ENCODE measurements around the gene REEP5. TPM values are rescaled to one million over a fixed set of nuclear protein-coding genes. Genes with fewer than 3 reads are reported as not detected.

REEP5 gene
- total and polyA plus RNA-seq, 2 of the 8 experiments (the other 6 are each of a cell fraction or from before 2014, with no cell fraction given) = 58.3 to 94.3 TPM

DNA sequence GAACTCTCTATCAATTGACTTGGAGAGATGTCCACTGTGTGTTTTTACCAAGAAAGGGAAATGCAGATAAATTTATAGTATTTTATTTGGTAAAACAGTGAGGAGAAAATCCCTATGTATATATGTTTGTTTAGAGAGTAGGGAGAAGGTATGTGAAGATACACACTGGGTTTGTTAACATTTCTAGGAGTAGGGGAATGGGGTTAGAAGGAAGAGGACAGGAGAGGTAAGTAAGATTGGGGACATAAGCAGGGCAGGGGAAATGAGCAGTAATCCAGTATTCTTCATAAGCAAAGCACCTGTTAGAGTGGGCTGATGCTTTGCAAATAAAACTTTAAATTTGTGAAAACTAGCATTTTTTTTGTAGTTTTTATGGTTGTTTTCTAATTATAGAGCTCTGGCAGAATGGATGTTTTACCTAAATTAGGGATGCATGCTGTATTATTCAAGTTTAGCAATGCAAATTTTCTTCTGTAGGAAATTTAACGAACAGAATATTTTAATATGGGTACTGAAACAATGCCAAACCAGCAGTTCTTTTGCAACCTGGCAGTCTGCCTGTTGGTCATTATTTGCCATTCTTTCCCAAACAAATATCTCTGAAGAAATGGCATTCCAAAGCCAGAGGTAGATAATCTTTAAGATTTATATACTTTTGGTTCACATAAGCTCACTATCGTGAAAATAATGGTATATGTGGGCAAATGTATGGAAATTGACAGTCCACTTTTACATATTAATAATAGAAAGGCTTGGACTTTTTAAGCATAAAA lies 35.2 kb upstream of the REEP5 start:
- no peaks in the 10 kb centered on the region for H4K20me1 ChIP-seq (replicated peaks in 1 of 2; ENCODE audit: control insufficient read depth in 1 of 2, insufficient read depth in 2 of 2, low read length in 2 of 2)
- 92% methylated on average over 2 of the region's 2 CpGs; no CpG with 5 or more reads in 1 of the 2 experiments for WGBS, 2 experiments (ENCODE audit: extremely low coverage in 1 of 2, insufficient coverage in 1 of 2, insufficient read length in 1 of 2, insufficient replicate concordance in 2 of 2, low coverage in 1 of 2, low lambda C conversion rate in 2 of 2, missing lambda C conversion rate in 1 of 2)
- H3K27ac ChIP-seq (ENCODE audit: low read depth, low read length) = no peak overlapping the region

More for the DNA sequence above, 35.2 kb upstream of the REEP5 start:
- Histone ChIP-seq H2BK120ac (replicated peaks; ENCODE audit: low read depth, low read length) (no peak overlapping the region), H2BK20ac (ENCODE audit: low read length) (no peak overlapping the region), H3K79me2 (ENCODE audit: control insufficient read depth in 1 of 2, insufficient read depth in 2 of 2, low read length in 2 of 2) (no peaks in the 10 kb centered on the region), H3K4me2 (ENCODE audit: insufficient read depth in 1 of 2, low read depth in 2 of 2, low read length in 2 of 2) (no peak overlapping the region), H3K27me3 (replicated peaks in 1 of 4; ENCODE audit: control insufficient read depth in 3 of 4, extremely low read depth in 1 of 4, insufficient read depth in 3 of 4, low read length in 3 of 4) (no peaks in the 10 kb centered on the region), H3K9ac (replicated peaks in 1 of 4; ENCODE audit: extremely low read depth in 1 of 4, low read depth in 3 of 4, low read length in 3 of 4) (no peak overlapping the region), H3K4me1 (replicated peaks in 1 of 4; ENCODE audit: control insufficient read depth in 3 of 4, insufficient read depth in 4 of 4, low read length in 3 of 4) (peaks cover 0 to 6% (median 0%) of the 10 kb centered on the region in 4 experiments; a peak in 2 of 7 replicates), H3K9me3 (ENCODE audit: insufficient read depth in 2 of 2, low read depth in 1 of 2, low read length in 1 of 2) (peaks cover 3 to 9% of the 10 kb centered on the region in 2 experiments; a peak in 3 of 4 replicates), H3K4ac (replicated peaks; ENCODE audit: insufficient read length, low read depth, low read length) (no peak overlapping the region), H3K36me3 (ENCODE audit: control insufficient read depth in 2 of 4, insufficient read depth in 4 of 4, low read length in 3 of 4) (no peaks in the 10 kb centered on the region), H3K14ac (ENCODE audit: insufficient read length) (no peak overlapping the region), H4K5ac (ENCODE audit: insufficient read length, low read depth, low read length) (no peak overlapping the region), H2BK5ac (ENCODE audit: low read depth, low read length) (no peak overlapping the region), H3K56ac (replicated peaks; ENCODE audit: insufficient read length, low read depth, low read length) (no peak overlapping the region), H2BK12ac (ENCODE audit: low read depth, low read length) (no peak overlapping the region), H4K8ac (ENCODE audit: extremely low read depth, insufficient read depth, low read length) (no peak overlapping the region), H3K23ac (ENCODE audit: insufficient read length) (no peak overlapping the region), H3K4me3 (ENCODE audit: extremely low read depth in 1 of 4, insufficient read depth in 2 of 4, low read depth in 3 of 4, low read length in 4 of 4) (no peak overlapping the region), H2BK15ac (ENCODE audit: low read length) (no peak overlapping the region), H3K18ac (ENCODE audit: extremely low read depth, low read length) (no peak overlapping the region), H3K79me1 (ENCODE audit: low read depth, low read length) (no peaks in the 10 kb centered on the region), H4K91ac (replicated peaks; ENCODE audit: insufficient read length, low read length) (no peak overlapping the region), H3K23me2 (ENCODE audit: low read depth, low read length) (peaks cover 2% of the 10 kb centered on the region; the same call in 1 of the 2 replicates), H2AK5ac (ENCODE audit: low read depth, low read length) (no peak overlapping the region), H2AFZ (ENCODE audit: low read length) (no peak overlapping the region)
- CTCF ChIA-PET (ENCODE audit: partially characterized antibody) = interaction anchor here (0.6 kb wide), 1 partner anchor 39 kb away, joined by 4 read pairs; no protein-coding TSS in a partner anchor
- TF ChIP-seq KDM5A (IDR thresholded peaks at IDR 0.05; ENCODE audit: low read length) (no peak), KDM1A (IDR thresholded peaks at IDR 0.05; ENCODE audit: borderline replicate concordance, low read length) (no peak)
- DNase-seq (ENCODE audit: low read depth in 1 of 2, low spot score in 2 of 2) (no peak), FAIRE-seq (no peak)
- POLR2A ChIA-PET (ENCODE audit: partially characterized antibody) = interaction anchor here (1.2 kb wide), 1 partner anchor 19 kb away, joined by 4 read pairs; the partner anchor contains the start of gene DCP2
